PC-3 (cell line): ENCODE measurements around the gene MYLK4.

Experiments
- CTCF ChIP-seq: fragments of 300-600 bp; sonication (generic); conservative IDR thresholded peaks from 2 replicates; pipeline ENCODE4 v1.5.1; 2017; ENCODE audit warnings: antibody characterized with exemption, low read depth, mild to moderate bottlenecking, low read length
- EZH2phosphoT487 ChIP-seq: fragments of 300-600 bp; sonication (generic); IDR thresholded peaks from 2 replicates; pipeline ENCODE4 v1.6.1; 2018; ENCODE audit warnings: mild to moderate bottlenecking, antibody characterized with exemption, low read length, borderline replicate concordance

- no peak for TF ChIP-seq CTCF
- TF ChIP-seq EZH2phosphoT487, result no peak
These were observed 40.8 kb upstream of the MYLK4 start for GRCh38 chr6:2791450-2791974.
